HG03045 (cell line): ENCODE data around the gene PLEKHA6.
"Not testable (repeated sequence)": the region's sequence is repeated elsewhere in the genome, so short reads cannot be mapped to it uniquely, and the experiment has no call there.

Experiments used
- ATAC-seq: cut with Tn5 transposase; IDR thresholded peaks from one replicate; pipeline ENCODE4 v1.9.1; 2021; ENCODE audit warnings: mild to moderate bottlenecking, moderate library complexity; ENCODE audit not compliant: unreplicated experiment

The PLEKHA6 gene

GRCh38 chr1:204246876-204247275 is 112.9 kb downstream of the PLEKHA6 start:
- ATAC-seq, result no peak

GRCh38 chr1:204242920-204243319 is 116.8 kb downstream of the PLEKHA6 start:
- no peak for ATAC-seq

GRCh38 chr1:204241914-204242313 is 117.8 kb downstream of the PLEKHA6 start:
- ATAC-seq, result no peak

GRCh38 chr1:204241050-204241449 is 118.7 kb downstream of the PLEKHA6 start:
- no peak for ATAC-seq

- ATAC-seq, result no peak
Measured at GRCh38 chr1:204240233-204240632, 119.5 kb downstream of the PLEKHA6 start.

- ATAC-seq, result not testable (repeated sequence)
Measured at GRCh38 chr1:204239401-204239800, 120.3 kb downstream of the PLEKHA6 start.

- ATAC-seq, result not testable (repeated sequence)
Measured at GRCh38 chr1:204238520-204238919, 121.2 kb downstream of the PLEKHA6 start.

GRCh38 chr1:204237515-204237914 is 122.2 kb downstream of the PLEKHA6 start:
- not testable (repeated sequence) for ATAC-seq

- no peak for ATAC-seq
Measured at GRCh38 chr1:204232526-204232925, 127.2 kb downstream of the PLEKHA6 start.

- ATAC-seq, result no peak
Measured at GRCh38 chr1:204230211-204230610, 129.5 kb downstream of the PLEKHA6 start.

- ATAC-seq, result no peak
Measured at GRCh38 chr1:204228896-204229295, 130.8 kb downstream of the PLEKHA6 start.

GRCh38 chr1:204227996-204228785 is 131.5 kb downstream of the PLEKHA6 start:
- no peak for ATAC-seq

- no peak for ATAC-seq
Measured at GRCh38 chr1:204227351-204227750, 132.4 kb downstream of the PLEKHA6 start.

- no peak for ATAC-seq
Measured at GRCh38 chr1:204225841-204226735, 133.6 kb downstream of the PLEKHA6 start.

- no peak for ATAC-seq
Measured at GRCh38 chr1:204224655-204225054, 135.1 kb downstream of the PLEKHA6 start.

GRCh38 chr1:204223129-204223860 is 136.4 kb downstream of the PLEKHA6 start:
- ATAC-seq, result no peak

- ATAC-seq, result no peak
Measured at GRCh38 chr1:204222764-204223055, 137.0 kb downstream of the PLEKHA6 start.

- ATAC-seq, result no peak
Measured at GRCh38 chr1:204222006-204222763, 137.5 kb downstream of the PLEKHA6 start.

- no peak for ATAC-seq
Measured at GRCh38 chr1:204221271-204221670, 138.5 kb downstream of the PLEKHA6 start.

GRCh38 chr1:204219971-204220616 is 139.6 kb downstream of the PLEKHA6 start:
- no peak for ATAC-seq
